ENCODE results near the gene KRTAP1-3.

- no peak for TF ChIP-seq CTCF (IDR thresholded peaks at IDR 0.05)
- no peak for TF ChIP-seq POLR2A (IDR thresholded peaks at IDR 0.05)
These were observed 21.5 kb downstream of the KRTAP1-3 start for GRCh38 chr17:41013181-41013580.
